Trophoblast cell (in vitro differentiated cells and primary cell): ENCODE data around the gene JMJD8.

Experiments
- DNase-seq, 2 donors: peaks; one replicate each; pipeline ENCODE4 v3.0.0-alpha.2; 2016
- H2AFZ ChIP-seq: 2 replicates; pipeline ENCODE4 v1.6.1; 2013; ENCODE audit warnings: low read length, moderate library complexity, mild to moderate bottlenecking; ENCODE audit not compliant: insufficient read depth, poor library complexity
- H2AK5ac ChIP-seq: 2 replicates; pipeline ENCODE4 v1.6.1; 2013; ENCODE audit warnings: mild to moderate bottlenecking, low read length
- H2BK120ac ChIP-seq: 2 replicates; pipeline ENCODE4 v1.6.1; 2013; ENCODE audit warnings: low read length, mild to moderate bottlenecking, moderate library complexity; ENCODE audit not compliant: insufficient read depth, poor library complexity
- H2BK12ac ChIP-seq: 2 replicates; pipeline ENCODE4 v1.6.1; 2013; ENCODE audit warnings: mild to moderate bottlenecking, low read length, moderate library complexity
- H2BK5ac ChIP-seq: 2 replicates; pipeline ENCODE4 v1.6.1; 2013; ENCODE audit warnings: low read length, low read depth, moderate library complexity, mild to moderate bottlenecking; ENCODE audit not compliant: poor library complexity
- H3K14ac ChIP-seq: 2 replicates; pipeline ENCODE4 v1.6.1; 2013; ENCODE audit warnings: mild to moderate bottlenecking, low read length
- H3K18ac ChIP-seq: 2 replicates; pipeline ENCODE4 v1.6.1; 2013; ENCODE audit warnings: mild to moderate bottlenecking, low read length
- H3K23ac ChIP-seq: 2 replicates; pipeline ENCODE4 v1.6.1; 2013; ENCODE audit warnings: low read length
- H3K27ac ChIP-seq: 2 replicates; pipeline ENCODE4 v1.5.1; 2013; ENCODE audit warnings: low read depth, mild to moderate bottlenecking, inconsistent platforms, low read length, moderate library complexity
- H3K27me3 ChIP-seq: 2 replicates; pipeline ENCODE4 v1.6.1; 2013; ENCODE audit warnings: inconsistent platforms, mild to moderate bottlenecking, low read length, moderate library complexity; ENCODE audit not compliant: insufficient read depth
- H3K36me3 ChIP-seq, 2 experiments: 1 replicate in 1 of 2; 2 replicates in 1 of 2; pipeline ENCODE4 v1.6.1; 2013; ENCODE audit warnings: low read length in 2 of 2, mild to moderate bottlenecking in 2 of 2, moderate library complexity in 1 of 2; ENCODE audit not compliant: insufficient read depth in 2 of 2, control insufficient read depth in 1 of 2
- H3K4ac ChIP-seq: 2 replicates; pipeline ENCODE4 v1.6.1; 2013; ENCODE audit warnings: low read depth, mild to moderate bottlenecking, low read length, moderate library complexity
- H3K4me1 ChIP-seq, 2 experiments: 1 replicate in 1 of 2; 2 replicates in 1 of 2; pipeline ENCODE4 v1.6.1; 2013; ENCODE audit warnings: low read length in 2 of 2, mild to moderate bottlenecking in 2 of 2, moderate library complexity in 1 of 2; ENCODE audit not compliant: insufficient read depth in 2 of 2, control insufficient read depth in 1 of 2
- H3K4me2 ChIP-seq: 2 replicates; pipeline ENCODE4 v1.6.1; 2013; ENCODE audit warnings: inconsistent platforms, mild to moderate bottlenecking, low read length, moderate library complexity
- H3K4me3 ChIP-seq: 2 replicates; pipeline ENCODE4 v1.5.1; 2013; ENCODE audit warnings: mild to moderate bottlenecking, low read depth, low read length, inconsistent platforms
- H3K79me1 ChIP-seq: one replicate; pipeline ENCODE4 v1.6.1; 2013; ENCODE audit warnings: low read length
- H3K79me2 ChIP-seq: 2 replicates; pipeline ENCODE4 v1.6.1; 2013; ENCODE audit warnings: low read length, mild to moderate bottlenecking; ENCODE audit not compliant: control insufficient read depth, insufficient read depth, poor library complexity
- H3K9ac ChIP-seq: 2 replicates; pipeline ENCODE4 v1.6.1; 2013; ENCODE audit warnings: mild to moderate bottlenecking, low read length
- H3K9me3 ChIP-seq: 2 replicates; pipeline ENCODE4 v1.6.1; 2013; ENCODE audit warnings: low read depth, mild to moderate bottlenecking, control low read depth, inconsistent platforms, low read length; ENCODE audit not compliant: insufficient read depth
- H4K12ac ChIP-seq: 2 replicates; pipeline ENCODE4 v1.6.1; 2013; ENCODE audit warnings: low read depth, mild to moderate bottlenecking, low read length, moderate library complexity
- H4K8ac ChIP-seq: 2 replicates; pipeline ENCODE4 v1.6.1; 2013; ENCODE audit warnings: low read depth, mild to moderate bottlenecking, low read length, moderate library complexity
- H4K91ac ChIP-seq: one replicate; pipeline ENCODE4 v1.6.1; 2013; ENCODE audit warnings: low read depth, mild to moderate bottlenecking, low read length, moderate library complexity
- WGBS: extraction: QIAGEN DNeasy Blood & Tissue Kit; methylation state at CpG from one replicate; pipeline ENCODE4 v1.1.7; 2013; ENCODE audit warnings: missing lambda C conversion rate; ENCODE audit not compliant: insufficient read length, insufficient coverage; ENCODE audit errors: extremely low coverage; 5-methylcytosine and 5-hydroxymethylcytosine counted together

JMJD8 gene

GRCh38 chr16:661184-661821 lies 22.8 kb downstream of the JMJD8 start:
- peak overlapping the region; percentile 53 for H4K91ac ChIP-seq
- H2AK5ac ChIP-seq: peak overlapping the region; percentile 70
- H3K4me3 ChIP-seq: no peak overlapping the region
- peak overlapping the region; percentile 7 for H2BK5ac ChIP-seq
- H3K23ac ChIP-seq: no peak overlapping the region
- H4K8ac ChIP-seq: peak overlapping the region; percentile 59
- H4K12ac ChIP-seq: no peak overlapping the region
- no peaks in the 10 kb centered on the region for H3K79me1 ChIP-seq
- no peaks in the 10 kb centered on the region for H3K27me3 ChIP-seq
- no CpG with 5 or more reads among the region's 35 CpGs for WGBS
- no peak overlapping the region for H3K4ac ChIP-seq
- H3K4me2 ChIP-seq: no peak overlapping the region
- peaks cover 20 to 39% of the 10 kb centered on the region in 2 experiments for H3K36me3 ChIP-seq
- no peak overlapping the region for H3K27ac ChIP-seq
- no peak overlapping the region for H3K9ac ChIP-seq
- H3K18ac ChIP-seq: peak overlapping the region; percentile 9
- H2AFZ ChIP-seq: peak overlapping the region; percentile 27
- no peak overlapping the region for H2BK120ac ChIP-seq
- peak overlapping the region; percentile 29 for H3K14ac ChIP-seq
- peaks cover 6 to 8% of the 10 kb centered on the region in 2 experiments for H3K4me1 ChIP-seq
- H2BK12ac ChIP-seq: peak overlapping the region; percentile 8
- no peak for DNase-seq
- H3K79me2 ChIP-seq: no peaks in the 10 kb centered on the region
- no peaks in the 10 kb centered on the region for H3K9me3 ChIP-seq

DNA sequence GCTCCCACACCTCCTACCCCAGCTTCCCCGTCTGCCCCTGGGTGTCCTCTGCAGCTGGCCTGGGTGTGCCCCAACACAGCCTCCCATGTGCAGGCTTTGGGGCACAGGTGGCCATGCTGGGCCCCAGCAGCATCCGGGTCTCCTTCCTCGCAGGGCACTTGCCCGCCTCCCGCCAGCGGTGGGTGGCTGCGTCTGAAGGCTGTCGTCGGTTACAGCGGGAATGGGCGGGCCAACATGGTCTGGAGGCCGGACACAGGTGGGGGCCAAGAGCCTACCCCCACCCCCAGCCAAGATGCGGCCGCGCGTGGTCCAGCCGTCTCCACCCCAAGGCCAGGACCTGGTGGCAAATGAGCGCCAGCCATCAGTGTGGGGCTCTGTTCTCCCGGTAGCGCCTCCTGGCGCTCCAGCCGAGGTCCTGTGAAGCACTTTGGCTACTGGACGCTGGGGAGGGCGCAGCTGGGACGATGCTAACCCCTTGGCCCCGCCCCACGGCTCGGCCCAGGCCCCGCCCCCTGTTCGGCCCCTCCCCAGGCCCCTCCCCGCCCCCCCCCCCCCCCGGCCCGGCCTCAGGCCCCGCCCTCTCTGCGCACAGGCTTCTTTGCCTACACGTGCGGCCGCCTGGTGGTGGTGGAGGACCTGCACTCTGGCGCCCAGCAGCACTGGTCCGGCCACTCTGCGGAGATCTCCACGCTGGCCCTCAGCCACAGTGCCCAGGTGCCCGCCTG lies 23.5 kb downstream of the JMJD8 start:
- Histone ChIP-seq H2BK5ac (peak overlapping the region; percentile 7), H3K36me3 (peaks cover 24 to 45% of the 10 kb centered on the region in 2 experiments), H3K9me3 (no peaks in the 10 kb centered on the region), H3K9ac (no peak overlapping the region), H3K27ac (no peak overlapping the region), H3K79me1 (no peaks in the 10 kb centered on the region), H2AFZ (peak overlapping the region; percentile 27), H3K4ac (no peak overlapping the region), H4K12ac (no peak overlapping the region), H3K79me2 (no peaks in the 10 kb centered on the region), H3K4me2 (no peak overlapping the region), H3K23ac (no peak overlapping the region), H4K91ac (peak overlapping the region; percentile 53), H4K8ac (peak overlapping the region; percentile 59), H3K27me3 (no peaks in the 10 kb centered on the region), H3K4me1 (peaks cover 6 to 8% of the 10 kb centered on the region in 2 experiments), H3K18ac (no peak overlapping the region), H2AK5ac (peak overlapping the region; percentile 70), H3K14ac (no peak overlapping the region), H3K4me3 (no peak overlapping the region), H2BK12ac (no peak overlapping the region), H2BK120ac (no peak overlapping the region)
- no CpG with 5 or more reads among the region's 43 CpGs for WGBS
- DNase-seq: peak; percentile 87 to 93

- peaks cover 6 to 8% of the 10 kb centered on the region in 2 experiments for H3K4me1 ChIP-seq
- H4K8ac ChIP-seq: no peak overlapping the region
- no peak overlapping the region for H4K91ac ChIP-seq
- H2BK12ac ChIP-seq: no peak overlapping the region
- no peak overlapping the region for H3K27ac ChIP-seq
- no CpG with 5 or more reads among the region's 6 CpGs for WGBS
- no peak overlapping the region for H2BK5ac ChIP-seq
- no peak overlapping the region for H3K18ac ChIP-seq
- no peak overlapping the region for H2BK120ac ChIP-seq
- H2AK5ac ChIP-seq: no peak overlapping the region
- no peaks in the 10 kb centered on the region for H3K9me3 ChIP-seq
- H3K79me1 ChIP-seq: no peaks in the 10 kb centered on the region
- no peak overlapping the region for H4K12ac ChIP-seq
- no peak overlapping the region for H3K4me3 ChIP-seq
- DNase-seq: no peak
- no peak overlapping the region for H3K9ac ChIP-seq
- no peak overlapping the region for H3K14ac ChIP-seq
- no peak overlapping the region for H2AFZ ChIP-seq
- H3K4ac ChIP-seq: no peak overlapping the region
- H3K79me2 ChIP-seq: no peaks in the 10 kb centered on the region
- no peak overlapping the region for H3K23ac ChIP-seq
- no peaks in the 10 kb centered on the region for H3K27me3 ChIP-seq
- no peak overlapping the region for H3K4me2 ChIP-seq
- peaks cover 29 to 50% of the 10 kb centered on the region in 2 experiments for H3K36me3 ChIP-seq
Measured at GRCh38 chr16:660132-660458, 24.0 kb downstream of the JMJD8 start.

- Histone ChIP-seq H3K4me1 (peaks cover 6 to 8% of the 10 kb centered on the region in 2 experiments), H3K14ac (no peak overlapping the region), H3K9me3 (no peaks in the 10 kb centered on the region), H2AK5ac (no peak overlapping the region), H2BK120ac (no peak overlapping the region), H3K4me2 (no peak overlapping the region), H2BK12ac (no peak overlapping the region), H3K18ac (no peak overlapping the region), H3K79me2 (no peaks in the 10 kb centered on the region), H3K79me1 (no peaks in the 10 kb centered on the region), H2BK5ac (no peak overlapping the region), H3K23ac (no peak overlapping the region), H4K91ac (no peak overlapping the region), H3K36me3 (peaks cover 30 to 51% of the 10 kb centered on the region in 2 experiments), H4K12ac (no peak overlapping the region), H3K4ac (no peak overlapping the region), H2AFZ (no peak overlapping the region), H3K4me3 (no peak overlapping the region), H4K8ac (no peak overlapping the region), H3K27me3 (no peaks in the 10 kb centered on the region), H3K9ac (no peak overlapping the region), H3K27ac (no peak overlapping the region)
- DNase-seq: no peak
- WGBS: no CpG with 5 or more reads among the region's 20 CpGs
Measured at GRCh38 chr16:659618-660017, 24.5 kb downstream of the JMJD8 start.
